Camera-type eye (tissue), 1 donor: Measurements from ENCODE around the gene TRIP6. TPM values are rescaled to one million over a fixed set of nuclear protein-coding genes. Genes with fewer than 3 reads are reported as not detected.

Source experiments
- total RNA-seq: library from RNA; depleted of rRNA; stranded (reverse); fragments of >200 nt; gene quantifications from one replicate; pipeline ENCODE4 v1.2.3, GENCODE V29; 2014

TRIP6 gene, protein sequence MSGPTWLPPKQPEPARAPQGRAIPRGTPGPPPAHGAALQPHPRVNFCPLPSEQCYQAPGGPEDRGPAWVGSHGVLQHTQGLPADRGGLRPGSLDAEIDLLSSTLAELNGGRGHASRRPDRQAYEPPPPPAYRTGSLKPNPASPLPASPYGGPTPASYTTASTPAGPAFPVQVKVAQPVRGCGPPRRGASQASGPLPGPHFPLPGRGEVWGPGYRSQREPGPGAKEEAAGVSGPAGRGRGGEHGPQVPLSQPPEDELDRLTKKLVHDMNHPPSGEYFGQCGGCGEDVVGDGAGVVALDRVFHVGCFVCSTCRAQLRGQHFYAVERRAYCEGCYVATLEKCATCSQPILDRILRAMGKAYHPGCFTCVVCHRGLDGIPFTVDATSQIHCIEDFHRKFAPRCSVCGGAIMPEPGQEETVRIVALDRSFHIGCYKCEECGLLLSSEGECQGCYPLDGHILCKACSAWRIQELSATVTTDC
- total RNA-seq = 44.5 TPM

GRCh38 chr7:100867040-100867775 is at the start of gene TRIP6:
TSS of gene TRIP6 (plus strand) at chr7:100867387. CDS start at chr7:100867498, 111 bp downstream.

GRCh38 chr7:100827330-100828226 is 39.6 kb upstream of the TRIP6 start, which contains the start of gene EPHB4:
TSS of gene EPHB4 (minus strand) at chr7:100827523. CDS start at chr7:100827030, 493 bp downstream.

GRCh38 chr7:100852048-100852872 is 14.9 kb upstream of the TRIP6 start, which contains the start of gene SLC12A9:
TSS of gene SLC12A9 (plus strand) at chr7:100852713. CDS start at chr7:100854198, 1,485 bp downstream.

GRCh38 chr7:100874577-100875355 is 7.6 kb downstream of the TRIP6 start, which contains the start of gene SRRT:
TSS of gene SRRT (plus strand) at chr7:100875103. CDS start at chr7:100875591, 488 bp downstream.

DNA sequence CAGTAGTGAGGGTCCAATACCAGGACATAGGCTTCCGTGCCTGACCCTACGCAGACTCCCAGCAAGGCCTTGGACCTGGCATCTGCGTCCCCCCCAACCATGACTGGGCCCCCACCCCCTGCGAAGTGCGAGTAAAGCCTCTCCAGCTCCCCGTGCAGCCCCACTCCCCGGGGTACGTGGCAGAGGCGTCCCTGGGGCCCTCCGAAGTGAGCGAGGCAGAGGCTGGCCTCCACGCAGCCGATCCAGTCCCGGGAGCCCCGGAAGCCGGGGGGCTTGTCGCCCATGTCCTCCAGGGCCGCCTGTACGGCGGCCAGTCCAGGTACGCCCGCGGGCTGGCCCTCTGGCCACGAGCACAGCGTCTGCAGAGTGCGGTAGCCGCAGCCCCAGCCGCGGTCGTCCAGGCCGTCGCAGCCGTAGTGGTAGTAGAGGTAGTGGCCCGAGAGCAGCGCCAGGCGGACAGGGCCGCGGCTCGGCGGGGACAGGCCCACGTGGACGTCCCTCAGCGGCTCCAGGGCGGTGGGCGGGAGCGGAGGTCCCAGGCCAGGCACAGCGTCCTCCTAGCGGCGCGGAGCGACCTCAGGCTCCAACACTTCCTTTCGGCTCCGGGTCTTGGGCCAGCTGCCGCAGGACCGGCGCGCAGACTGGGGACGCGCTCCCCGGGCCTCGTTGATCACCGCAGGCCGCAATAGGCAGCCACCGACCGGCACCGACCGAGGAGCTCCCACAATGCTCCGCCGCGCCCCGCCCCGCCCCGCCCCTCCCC is 22.0 kb downstream of the TRIP6 start, which contains the start of gene UFSP1:
Gene UFSP1, minus strand, starts transcription at position 728 of the 763 bp plus-strand sequence. Its CDS starts 444 bp downstream, at position 284.

DNA sequence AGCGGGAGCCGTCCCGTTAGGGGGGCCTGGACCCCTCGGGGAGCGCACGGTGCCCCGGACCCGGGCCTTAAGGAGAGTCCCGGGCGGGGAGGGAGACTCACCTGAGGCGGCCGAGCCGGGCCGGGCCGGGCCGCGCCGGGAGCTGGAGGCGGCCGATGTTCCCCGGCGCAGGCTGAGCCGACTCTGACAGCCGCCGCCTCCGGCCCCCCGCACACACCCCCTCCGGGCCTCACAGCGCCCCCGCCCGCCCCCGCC is 28.4 kb downstream of the TRIP6 start, which contains the start of gene ACHE:
Gene ACHE, minus strand, starts transcription at position 188 of the 255 bp plus-strand sequence. CDS start 1,656 bp downstream, outside the sequence.

Other genes starting within 250 kb of the TRIP6 start
- gene TFR2, start 225.8 kb upstream of the TRIP6 start, total RNA-seq = 6.2 TPM
- 14.7 TPM for gene ACTL6B, start 210.9 kb upstream of the TRIP6 start, total RNA-seq
- 103 TPM for gene GNB2, start 193.6 kb upstream of the TRIP6 start, total RNA-seq
- gene GIGYF1, start 173.1 kb upstream of the TRIP6 start, total RNA-seq = 45.0 TPM
- gene POP7, start 161.3 kb upstream of the TRIP6 start, total RNA-seq = 25.2 TPM
- not detected for gene EPO, start 146.9 kb upstream of the TRIP6 start, total RNA-seq
- not detected for gene ZAN, start 133.8 kb upstream of the TRIP6 start, total RNA-seq
- gene EPHB4, start 39.9 kb upstream of the TRIP6 start, total RNA-seq = 53.1 TPM
- gene SLC12A9, start 14.7 kb upstream of the TRIP6 start, total RNA-seq = 17.0 TPM
- 88.3 TPM for gene SRRT, start 7.7 kb downstream of the TRIP6 start, total RNA-seq
- 0.82 TPM for gene UFSP1, start 22.3 kb downstream of the TRIP6 start, total RNA-seq
- gene ACHE, start 28.5 kb downstream of the TRIP6 start, total RNA-seq = 25.7 TPM
- not detected for gene MUC3A, start 82.1 kb downstream of the TRIP6 start, total RNA-seq
- not detected for gene MUC12, start 102.2 kb downstream of the TRIP6 start, total RNA-seq
- not detected for gene MUC17, start 152.7 kb downstream of the TRIP6 start, total RNA-seq
- 13.4 TPM for gene TRIM56, start 218.1 kb downstream of the TRIP6 start, total RNA-seq